Ovary (tissue), 9 donors: ENCODE results near the gene WNK2. TPM values are rescaled to one million over a fixed set of nuclear protein-coding genes. Genes with fewer than 3 reads are reported as not detected.

ENCODE experiments used
- DNase-seq, 5 donors: peaks; one replicate each; pipeline ENCODE4 v3.0.0-alpha.2; 2019 to 2020
- H3K27ac ChIP-seq, 2 donors: fragments of 200-600 bp; one replicate each; pipeline versions ENCODE4 v1.5.1 to v1.8.0; 2019 to 2022
- H3K27me3 ChIP-seq: fragments of 200-600 bp; one replicate; pipeline ENCODE4 v1.8.0; 2022
- H3K36me3 ChIP-seq: fragments of 200-600 bp; sonication (generic); one replicate; pipeline ENCODE4 v1.5.1; 2019
- H3K4me1 ChIP-seq: one replicate; pipeline ENCODE4 v1.8.1; 2013; ENCODE audit warnings: mild to moderate bottlenecking, moderate library complexity; ENCODE audit not compliant: insufficient read depth
- H3K4me3 ChIP-seq: fragments of 200-600 bp; sonication (generic); one replicate; pipeline ENCODE4 v1.5.1; 2017
- H3K9me3 ChIP-seq, 2 donors: fragments of 200-600 bp in 1 of 2; sonication (generic) in 1 of 2; one replicate each; pipeline versions ENCODE4 v1.5.1 to v1.8.1; 2013 to 2019; ENCODE audit warnings: mild to moderate bottlenecking in 1 of 2, moderate library complexity in 1 of 2
- CTCF ChIP-seq, 3 donors: fragments of 450-650 bp in 2 of 3; fragments of 200-600 bp in 1 of 3; IDR thresholded peaks; one replicate each; pipeline versions ENCODE4 v1.5.1 to v1.8.0; 2016 to 2022; ENCODE audit warnings: antibody characterized with exemption in 3 of 3, mild to moderate bottlenecking in 1 of 3
- EP300 ChIP-seq: sonication (generic); formaldehyde crosslinking; IDR thresholded peaks from one replicate; pipeline ENCODE4 v1.6.1; 2017; ENCODE audit warnings: antibody characterized with exemption
- POLR2A ChIP-seq: fragments of 450-650 bp; IDR thresholded peaks from one replicate; pipeline ENCODE4 v1.6.1; 2017; ENCODE audit warnings: antibody characterized with exemption, mild to moderate bottlenecking, moderate library complexity
- WGBS, 3 donors: extraction: QIAGEN DNeasy Blood & Tissue Kit in 1 of 3; methylation state at CpG; one replicate each; pipeline versions ENCODE4 v1.1.5 to v1.1.7; 2013 to 2017; 5-methylcytosine and 5-hydroxymethylcytosine counted together
- intact Hi-C, 4 donors: fragments of 100-400 bp; cut with DNase I; formaldehyde crosslinking; loops; one replicate each; pipeline versions ENCODE4 v1.11.0 to v1.15.1; 2022 to 2023
- polyA plus RNA-seq, 2 donors: library from polyadenylated mRNA; stranded (reverse); fragments of 200-250 nt in 1 of 2; fragments of 350-450 nt in 1 of 2; fragmentation: Illumina TruSeq in 1 of 2; extraction: RNeasy Lipid Tissue Mini Kit (QIAGEN cat#74804) in 1 of 2; gene quantifications; one replicate each; pipeline ENCODE4 v1.2.3, GENCODE V29; 2013 to 2014
- total RNA-seq, 7 donors: library from RNA; depleted of rRNA in 2 of 7; stranded (reverse); fragments of >200 nt in 2 of 7; fragmentation: NEBNext Ultra II Directional in 3 of 7; extraction: Animal tissue kit (Norgen Biotek cat#: 25700) in 3 of 7; gene quantifications; one replicate each; pipeline versions ENCODE4 v1.1.0 to v1.2.4, GENCODE V29; 2016 to 2023
- donor health status: DM: no; HTN: no; CAD: no; lungs with moderate emphysema.
- donor health status: DM: no; HTN: no; CAD: no.
- donor health status: Bipolar disorder and iron deficiency.
- donor health status: DM: yes; HTN: yes; CAD: no.
- donor health status: DM: no; HTN: no; CAD: no.
- donor health status: DM: yes; HTN: yes; CAD: no.

The WNK2 gene
- total and polyA plus RNA-seq, 9 donors = 0.53 to 24.7 (median 4.4) TPM

GRCh38 chr9:93210974-93211653, 27.2 kb downstream of the WNK2 start:
- no peaks in the 10 kb centered on the region for H3K9me3 ChIP-seq
- intact Hi-C loops = no loop called here
- H3K27me3 ChIP-seq = no peaks in the 10 kb centered on the region
- H3K4me3 ChIP-seq = no peak overlapping the region
- peaks cover 5% of the 10 kb centered on the region for H3K4me1 ChIP-seq
- no peaks in the 10 kb centered on the region for H3K36me3 ChIP-seq
- TF ChIP-seq CTCF (IDR thresholded peaks at IDR 0.05) (no peak), POLR2A (no peak), EP300 (no peak)
- DNase-seq = no peak
- H3K27ac ChIP-seq = no peak overlapping the region

- DNase-seq = no peak
- Histone ChIP-seq H3K36me3 (no peaks in the 10 kb centered on the region), H3K9me3 (no peaks in the 10 kb centered on the region), H3K4me1 (peaks cover 5% of the 10 kb centered on the region), H3K27me3 (no peaks in the 10 kb centered on the region), H3K4me3 (no peak overlapping the region), H3K27ac (no peak overlapping the region)
- TF ChIP-seq CTCF (IDR thresholded peaks at IDR 0.05) (no peak), POLR2A (no peak), EP300 (no peak)
- intact Hi-C loops = no loop called here
- 91 to 95% (median 93%) methylated on average over 3 of the region's 3 CpGs for WGBS, 3 donors
Measured at GRCh38 chr9:93211654-93212001, 27.7 kb downstream of the WNK2 start.

- intact Hi-C loops = no loop called here
- WGBS, 3 donors = 74 to 86% (median 74%) methylated on average over 5 of the region's 5 CpGs
- H3K4me1 ChIP-seq = peaks cover 5% of the 10 kb centered on the region
- no peak overlapping the region for H3K27ac ChIP-seq
- no peak for DNase-seq
- H3K4me3 ChIP-seq = no peak overlapping the region
- no peaks in the 10 kb centered on the region for H3K27me3 ChIP-seq
- TF ChIP-seq CTCF (IDR thresholded peaks at IDR 0.05) (no peak), EP300 (no peak), POLR2A (no peak)
- no peaks in the 10 kb centered on the region for H3K9me3 ChIP-seq
- no peaks in the 10 kb centered on the region for H3K36me3 ChIP-seq
Measured at GRCh38 chr9:93212409-93212808, 28.5 kb downstream of the WNK2 start.

- intact Hi-C loops = no loop called here
- Histone ChIP-seq H3K4me3 (no peak overlapping the region), H3K27ac (no peak overlapping the region), H3K9me3 (no peaks in the 10 kb centered on the region), H3K27me3 (no peaks in the 10 kb centered on the region), H3K4me1 (no peaks in the 10 kb centered on the region), H3K36me3 (no peaks in the 10 kb centered on the region)
- no peak for TF ChIP-seq EP300
- TF ChIP-seq CTCF (IDR thresholded peaks at IDR 0.05) = no peak
- no peak for TF ChIP-seq POLR2A
- no peak for DNase-seq
- WGBS, 3 donors = 70 to 85% (median 74%) methylated on average over 1 of the region's 1 CpG
Measured at GRCh38 chr9:93216073-93216365, 32.1 kb downstream of the WNK2 start.

GRCh38 chr9:93217706-93218105, 33.8 kb downstream of the WNK2 start:
- H3K27me3 ChIP-seq = no peaks in the 10 kb centered on the region
- DNase-seq = no peak
- no peaks in the 10 kb centered on the region for H3K4me1 ChIP-seq
- no peak overlapping the region for H3K27ac ChIP-seq
- 82% methylated on average over 5 of the region's 5 CpGs for WGBS, 3 donors
- H3K4me3 ChIP-seq = no peak overlapping the region
- no peaks in the 10 kb centered on the region for H3K9me3 ChIP-seq
- intact Hi-C loops = no loop called here
- H3K36me3 ChIP-seq = no peaks in the 10 kb centered on the region
- TF ChIP-seq POLR2A = no peak
- no peak for TF ChIP-seq EP300
- no peak for TF ChIP-seq CTCF (IDR thresholded peaks at IDR 0.05)
